Measurements from ENCODE around the gene DGKA.

GRCh38 chr12:55940065-55940732 lies 9.2 kb downstream of the DGKA start:
- no peak for TF ChIP-seq ZNF155 (tag by site-specific recombination; IDR thresholded peaks at IDR 0.05)
- TF ChIP-seq ZNF16 (tag by site-specific recombination; IDR thresholded peaks at IDR 0.05; ENCODE audit: low read depth) = no peak
- TF ChIP-seq ZFP3 (tag by site-specific recombination; IDR thresholded peaks at IDR 0.05; ENCODE audit: low read depth) = no peak
- TF ChIP-seq CTCF (tag by site-specific recombination; IDR thresholded peaks at IDR 0.05) = peak; percentile 91
- TF ChIP-seq, protein P1, sequence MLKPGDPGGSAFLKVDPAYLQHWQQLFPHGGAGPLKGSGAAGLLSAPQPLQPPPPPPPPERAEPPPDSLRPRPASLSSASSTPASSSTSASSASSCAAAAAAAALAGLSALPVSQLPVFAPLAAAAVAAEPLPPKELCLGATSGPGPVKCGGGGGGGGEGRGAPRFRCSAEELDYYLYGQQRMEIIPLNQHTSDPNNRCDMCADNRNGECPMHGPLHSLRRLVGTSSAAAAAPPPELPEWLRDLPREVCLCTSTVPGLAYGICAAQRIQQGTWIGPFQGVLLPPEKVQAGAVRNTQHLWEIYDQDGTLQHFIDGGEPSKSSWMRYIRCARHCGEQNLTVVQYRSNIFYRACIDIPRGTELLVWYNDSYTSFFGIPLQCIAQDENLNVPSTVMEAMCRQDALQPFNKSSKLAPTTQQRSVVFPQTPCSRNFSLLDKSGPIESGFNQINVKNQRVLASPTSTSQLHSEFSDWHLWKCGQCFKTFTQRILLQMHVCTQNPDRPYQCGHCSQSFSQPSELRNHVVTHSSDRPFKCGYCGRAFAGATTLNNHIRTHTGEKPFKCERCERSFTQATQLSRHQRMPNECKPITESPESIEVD (tag by site-specific recombination; IDR thresholded peaks at IDR 0.05) = no peak
- no peak for TF ChIP-seq ZBTB1 (tag by site-specific recombination; IDR thresholded peaks at IDR 0.05)
- no peak for TF ChIP-seq ZNF175 (tag by site-specific recombination; IDR thresholded peaks at IDR 0.05)
- no peak for TF ChIP-seq SCRT2 (tag by site-specific recombination; IDR thresholded peaks at IDR 0.05)
